Mesodermal cell (in vitro differentiated cells): ENCODE measurements around the gene RMRP.

Experiments used
- H3K27ac ChIP-seq: 2 replicates; pipeline ENCODE4 v1.7.0; 2013; ENCODE audit warnings: mild to moderate bottlenecking, low read depth, low read length, moderate library complexity; ENCODE audit not compliant: severe bottlenecking
- H3K36me3 ChIP-seq: 2 replicates; pipeline ENCODE4 v1.7.1; 2013; ENCODE audit warnings: mild to moderate bottlenecking, low read length, moderate library complexity; ENCODE audit not compliant: control insufficient read depth, insufficient read depth
- H3K4me1 ChIP-seq: one replicate; pipeline ENCODE4 v1.7.1; 2013; ENCODE audit warnings: mild to moderate bottlenecking, low read length; ENCODE audit not compliant: insufficient read depth, control insufficient read depth, poor library complexity, severe bottlenecking
- H3K4me3 ChIP-seq: 2 replicates; pipeline ENCODE4 v1.7.0; 2013; ENCODE audit warnings: low read length, control low read depth, mild to moderate bottlenecking; ENCODE audit not compliant: insufficient read depth, poor library complexity, severe bottlenecking; ENCODE audit errors: extremely low read depth
- H3K9me3 ChIP-seq: 2 replicates; pipeline ENCODE4 v1.7.1; 2013; ENCODE audit warnings: mild to moderate bottlenecking, low read length, moderate library complexity; ENCODE audit not compliant: control insufficient read depth
- WGBS, 2 experiments: methylation state at CpG; one replicate each; pipeline ENCODE4 v1.1.5; 2013; ENCODE audit warnings: missing lambda C conversion rate in 2 of 2; ENCODE audit not compliant: insufficient coverage in 2 of 2; 5-methylcytosine and 5-hydroxymethylcytosine counted together

RMRP gene

GRCh38 chr9:35665471-35665818 lies 7.6 kb upstream of the RMRP start:
- Histone ChIP-seq H3K4me3 (peak overlapping the region; percentile 56), H3K36me3 (peaks cover 17% of the 10 kb centered on the region), H3K9me3 (no peaks in the 10 kb centered on the region), H3K27ac (no peak overlapping the region), H3K4me1 (peaks cover 25% of the 10 kb centered on the region)
- 58 to 74% methylated on average over 2 of the region's 5 CpGs for WGBS, 2 experiments

GRCh38 chr9:35664531-35665470 lies 7.0 kb upstream of the RMRP start, which contains the start of gene ARHGEF39:
ARHGEF39 (minus strand) TSS chr9:35665195; CDS start chr9:35665169, 26 bp downstream.
- H3K9me3 ChIP-seq, result no peaks in the 10 kb centered on the region
- peak within 1 kb of the TSS; percentile 56 for H3K4me3 ChIP-seq
- H3K4me1 ChIP-seq, result peaks cover 25% of the 10 kb centered on the region
- H3K36me3 ChIP-seq, result peaks cover 23% of the 10 kb centered on the region
- WGBS, 2 experiments, result 7 to 9% methylated on average over 42 to 49 of the region's 58 CpGs
- H3K27ac ChIP-seq, result no peak within 1 kb of the TSS

- WGBS, 2 experiments, result 95 to 96% methylated on average over 6 to 7 of the region's 7 CpGs
Observed at GRCh38 chr9:35662437-35662836, 4.6 kb upstream of the RMRP start.

GRCh38 chr9:35661756-35662350 lies 4.0 kb upstream of the RMRP start:
- Histone ChIP-seq H3K4me3 (no peak overlapping the region), H3K36me3 (peaks cover 23% of the 10 kb centered on the region), H3K9me3 (no peaks in the 10 kb centered on the region), H3K27ac (no peak overlapping the region), H3K4me1 (peaks cover 28% of the 10 kb centered on the region)
- 81 to 90% methylated on average over 3 of the region's 3 CpGs for WGBS, 2 experiments

More at GRCh38 chr9:35662437-35662836, 4.6 kb upstream of the RMRP start:
- Histone ChIP-seq H3K27ac (no peak overlapping the region), H3K4me1 (peaks cover 28% of the 10 kb centered on the region), H3K36me3 (peaks cover 23% of the 10 kb centered on the region), H3K4me3 (no peak overlapping the region), H3K9me3 (no peaks in the 10 kb centered on the region)

- Histone ChIP-seq H3K9me3 (no peaks in the 10 kb centered on the region), H3K4me3 (no peak overlapping the region), H3K4me1 (peaks cover 28% of the 10 kb centered on the region), H3K36me3 (peaks cover 23% of the 10 kb centered on the region), H3K27ac (no peak overlapping the region)
- 84 to 86% methylated on average over 6 of the region's 9 CpGs for WGBS, 2 experiments
Observed at GRCh38 chr9:35660966-35661415, 3.2 kb upstream of the RMRP start.

GRCh38 chr9:35659340-35659739 lies 1.5 kb upstream of the RMRP start:
- Histone ChIP-seq H3K4me3 (peak overlapping the region; percentile 70), H3K27ac (no peak overlapping the region), H3K36me3 (peaks cover 23% of the 10 kb centered on the region), H3K9me3 (no peaks in the 10 kb centered on the region), H3K4me1 (peaks cover 23% of the 10 kb centered on the region)
- 92 to 100% methylated on average over 3 of the region's 3 CpGs for WGBS, 2 experiments

GRCh38 chr9:35658968-35659220 lies 1.1 kb upstream of the RMRP start:
- H3K9me3 ChIP-seq, result no peaks in the 10 kb centered on the region
- H3K4me1 ChIP-seq, result peaks cover 18% of the 10 kb centered on the region
- peak overlapping the region; percentile 70 for H3K4me3 ChIP-seq
- peaks cover 23% of the 10 kb centered on the region for H3K36me3 ChIP-seq
- WGBS, 2 experiments, result 0 to 6% methylated on average over 2 of the region's 2 CpGs
- no peak overlapping the region for H3K27ac ChIP-seq

GRCh38 chr9:35658137-35658967 lies 533 bp upstream of the RMRP start, which contains the start of gene CCDC107:
CCDC107 (plus strand) TSS chr9:35658292; CDS start chr9:35658380, 88 bp downstream.
- 0% methylated on average over 49 to 62 of the region's 67 CpGs for WGBS, 2 experiments
- Histone ChIP-seq H3K4me3 (peak within 1 kb of the TSS; percentile 70), H3K36me3 (peaks cover 23% of the 10 kb centered on the region), H3K4me1 (peaks cover 15% of the 10 kb centered on the region), H3K9me3 (no peaks in the 10 kb centered on the region), H3K27ac (peak within 1 kb of the TSS; percentile 100)

- Histone ChIP-seq H3K36me3 (peaks cover 17% of the 10 kb centered on the region), H3K9me3 (no peaks in the 10 kb centered on the region), H3K27ac (peak overlapping the region; percentile 100), H3K4me3 (peak overlapping the region; percentile 33), H3K4me1 (peaks cover 10% of the 10 kb centered on the region)
- WGBS, 2 experiments, result 51 to 53% methylated on average over 24 to 25 of the region's 25 CpGs
Observed at GRCh38 chr9:35656831-35657545, 831 bp downstream of the RMRP start.

- peaks cover 13% of the 10 kb centered on the region for H3K36me3 ChIP-seq
- H3K4me3 ChIP-seq, result no peak overlapping the region
- whole genome bisulfite sequencing, 2 experiments, result 85 to 92% methylated on average over 14 to 15 of the region's 17 CpGs
- peaks cover 10% of the 10 kb centered on the region for H3K4me1 ChIP-seq
- H3K9me3 ChIP-seq, result no peaks in the 10 kb centered on the region
- no peak overlapping the region for H3K27ac ChIP-seq
Observed at GRCh38 chr9:35656348-35656747, 1.5 kb downstream of the RMRP start.
